ENCODE data around the gene MTMR12.

DNA sequence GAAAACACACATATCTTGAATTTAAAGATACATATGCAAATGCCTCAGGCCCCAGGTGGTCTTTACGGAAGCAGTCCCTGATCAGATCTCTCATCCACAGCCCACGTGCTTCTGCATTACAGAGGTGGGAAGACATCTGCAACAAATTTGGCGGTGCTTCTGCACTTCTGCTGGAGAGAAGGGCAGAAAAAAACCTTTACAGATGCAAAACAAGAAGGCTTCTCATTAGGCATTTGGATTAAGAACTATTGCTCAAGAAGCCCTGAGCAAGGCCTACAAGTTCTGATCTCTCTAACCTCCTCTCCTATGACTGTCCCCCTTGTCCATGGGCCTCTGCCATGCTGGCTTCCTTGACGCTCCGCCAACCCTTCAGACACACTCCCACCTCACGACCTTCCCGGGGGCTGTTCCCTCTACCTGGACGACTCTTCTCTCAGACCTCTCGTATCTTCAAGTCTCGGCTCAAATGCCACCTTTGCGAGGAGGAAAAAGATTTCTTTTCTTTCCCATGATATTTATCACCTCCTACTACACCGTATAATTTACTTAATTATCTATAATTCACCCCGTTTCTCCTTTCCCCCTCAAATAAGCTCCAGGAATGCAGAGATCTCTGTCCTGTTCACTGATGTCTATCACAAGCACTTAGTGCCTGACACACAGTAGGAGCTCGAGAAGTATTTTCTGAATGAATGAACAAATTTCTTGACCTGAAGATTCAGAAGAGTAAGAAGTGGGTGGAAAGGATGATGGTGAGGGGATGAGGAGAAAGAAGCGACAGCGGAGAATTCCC, 1.1 kb downstream of the MTMR12 start:
- TF ChIP-seq POLR2A (IDR thresholded peaks at IDR 0.05; ENCODE audit: low read depth, low read length) (no peak), TAF1 (IDR thresholded peaks at IDR 0.05; ENCODE audit: borderline replicate concordance, low read depth, low read length) (no peak), POLR2AphosphoS5 (IDR thresholded peaks at IDR 0.05; ENCODE audit: low read depth, low read length) (no peak)

All from GM12892 (cell line).